HUES48 (cell line): ENCODE measurements around the gene FREM1.

ENCODE experiments used
- H3K27ac ChIP-seq: one replicate; pipeline ENCODE4 v1.7.0; 2013; ENCODE audit warnings: low read depth, low read length, inconsistent platforms
- H3K27me3 ChIP-seq: 2 replicates; pipeline ENCODE4 v1.6.1; 2013; ENCODE audit warnings: mild to moderate bottlenecking, low read length; ENCODE audit not compliant: control insufficient read depth, insufficient read depth
- H3K36me3 ChIP-seq: 2 replicates; pipeline ENCODE4 v1.6.1; 2013; ENCODE audit warnings: low read length; ENCODE audit not compliant: control insufficient read depth, insufficient read depth
- H3K4me1 ChIP-seq: 2 replicates; pipeline ENCODE4 v1.6.1; 2013; ENCODE audit warnings: mild to moderate bottlenecking, low read length; ENCODE audit not compliant: control insufficient read depth, insufficient read depth
- H3K4me3 ChIP-seq: 2 replicates; pipeline ENCODE4 v1.5.1; 2013; ENCODE audit warnings: mild to moderate bottlenecking, low read depth, low read length
- H3K9ac ChIP-seq: 2 replicates; pipeline ENCODE4 v1.6.1; 2013; ENCODE audit warnings: mild to moderate bottlenecking, low read depth, low read length, moderate library complexity
- H3K9me3 ChIP-seq: 2 replicates; pipeline ENCODE4 v1.6.1; 2013; ENCODE audit warnings: low read length; ENCODE audit not compliant: control insufficient read depth, insufficient read depth

The FREM1 gene

DNA sequence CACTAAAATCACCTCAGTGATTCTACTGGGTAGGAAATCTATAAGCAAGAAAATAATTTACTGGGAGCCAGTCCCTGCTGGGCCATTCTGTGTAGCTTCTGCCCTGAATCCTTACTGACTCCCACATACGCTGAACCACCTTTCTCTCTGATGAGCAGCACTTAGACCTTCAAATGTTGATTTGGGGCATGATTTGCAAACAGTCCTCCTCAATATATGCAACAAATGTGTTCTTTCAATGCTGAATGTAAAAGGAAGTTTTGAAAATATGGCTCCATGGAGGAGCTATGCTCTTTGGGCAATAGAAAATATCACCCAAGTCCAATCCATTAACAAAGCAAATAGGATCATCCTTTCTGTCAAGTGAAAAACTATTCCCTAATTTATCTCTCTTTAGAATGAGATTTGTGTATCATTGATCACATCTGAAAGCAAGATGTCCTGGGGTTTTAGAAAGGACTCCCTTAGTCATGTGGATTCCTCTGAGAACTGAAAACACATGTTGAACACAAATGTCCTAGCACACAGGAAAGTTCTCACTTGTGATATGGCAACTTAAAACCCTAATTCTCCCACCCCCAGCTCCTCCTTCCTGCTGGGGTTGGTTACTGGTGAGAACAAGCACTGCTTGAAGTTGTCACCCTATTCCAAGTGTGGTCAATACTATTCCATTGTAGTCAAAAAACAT is 178.8 kb downstream of the FREM1 start:
- no peak overlapping the region for H3K4me3 ChIP-seq
- no peak overlapping the region for H3K27ac ChIP-seq

DNA sequence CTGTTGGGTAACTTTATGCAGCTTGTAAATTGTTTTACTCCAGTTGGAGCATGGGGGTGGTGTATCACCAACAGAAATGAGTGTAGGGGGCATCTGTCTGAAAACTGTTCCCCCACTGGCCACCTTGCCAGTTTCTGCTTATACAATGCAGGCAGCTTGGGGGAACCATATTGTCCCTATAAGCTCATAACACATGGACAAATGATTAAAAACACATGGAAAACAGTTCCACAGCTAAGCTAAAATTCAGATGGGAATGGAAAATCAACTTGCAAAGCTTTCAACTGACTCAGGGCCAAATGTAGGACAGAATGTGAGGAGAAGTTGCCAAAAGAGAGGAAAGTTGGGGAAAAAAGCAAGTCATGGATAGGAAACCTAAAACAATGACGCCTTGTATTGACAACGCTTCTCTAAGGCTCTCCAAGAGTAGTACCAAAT is 179.7 kb downstream of the FREM1 start:
- Histone ChIP-seq H3K9me3 (no peaks in the 10 kb centered on the region), H3K27me3 (peaks cover 31% of the 10 kb centered on the region), H3K9ac (no peak overlapping the region), H3K4me1 (no peaks in the 10 kb centered on the region), H3K36me3 (no peaks in the 10 kb centered on the region), H3K4me3 (no peak overlapping the region), H3K27ac (no peak overlapping the region)

More for the DNA sequence above, 178.8 kb downstream of the FREM1 start:
- no peaks in the 10 kb centered on the region for H3K36me3 ChIP-seq
- H3K9ac ChIP-seq: no peak overlapping the region
- peaks cover 22% of the 10 kb centered on the region for H3K27me3 ChIP-seq
- H3K9me3 ChIP-seq: no peaks in the 10 kb centered on the region
- H3K4me1 ChIP-seq: no peaks in the 10 kb centered on the region

GRCh38 chr9:14723301-14723700 is 186.9 kb downstream of the FREM1 start:
- 0 out of 2 replicates have a peak overlapping the region, but pooled peaks have one; percentile 11 for H3K4me3 ChIP-seq
- peak overlapping the region; percentile 18; the same call in 1 of the 2 replicates for H3K9ac ChIP-seq
- H3K36me3 ChIP-seq: no peaks in the 10 kb centered on the region; the same call in 1 of the 2 replicates
- no peaks in the 10 kb centered on the region for H3K9me3 ChIP-seq
- H3K27ac ChIP-seq: peak overlapping the region; percentile 79
- peaks cover 94% of the 10 kb centered on the region for H3K27me3 ChIP-seq
- peaks cover 22% of the 10 kb centered on the region for H3K4me1 ChIP-seq

- Histone ChIP-seq H3K4me1 (peaks cover 22% of the 10 kb centered on the region), H3K9me3 (no peaks in the 10 kb centered on the region), H3K4me3 (peak within 1 kb of the TSS; percentile 50), H3K36me3 (no peaks in the 10 kb centered on the region; the same call in 1 of the 2 replicates), H3K27me3 (peaks cover 95% of the 10 kb centered on the region), H3K9ac (peak within 1 kb of the TSS; percentile 18), H3K27ac (peak within 1 kb of the TSS; percentile 86)
These were observed 187.7 kb downstream of the FREM1 start, which contains the start of gene CER1 for GRCh38 chr9:14722391-14723035. CER1 (minus strand) TSS chr9:14722733; CDS start chr9:14722672, 61 bp downstream.

- Histone ChIP-seq H3K9ac (no peak overlapping the region), H3K4me1 (peaks cover 22% of the 10 kb centered on the region), H3K9me3 (no peaks in the 10 kb centered on the region), H3K27ac (no peak overlapping the region), H3K27me3 (peaks cover 65% of the 10 kb centered on the region), H3K4me3 (no peak overlapping the region), H3K36me3 (no peaks in the 10 kb centered on the region; the same call in 1 of the 2 replicates)
These were observed 190.9 kb downstream of the FREM1 start for GRCh38 chr9:14719231-14719923.

- Histone ChIP-seq H3K27ac (no peak overlapping the region), H3K9me3 (no peaks in the 10 kb centered on the region), H3K27me3 (peaks cover 22% of the 10 kb centered on the region), H3K4me1 (no peaks in the 10 kb centered on the region), H3K9ac (no peak overlapping the region), H3K36me3 (no peaks in the 10 kb centered on the region; the same call in 1 of the 2 replicates), H3K4me3 (no peak overlapping the region)
These were observed 195.1 kb downstream of the FREM1 start for GRCh38 chr9:14715102-14715501.

DNA sequence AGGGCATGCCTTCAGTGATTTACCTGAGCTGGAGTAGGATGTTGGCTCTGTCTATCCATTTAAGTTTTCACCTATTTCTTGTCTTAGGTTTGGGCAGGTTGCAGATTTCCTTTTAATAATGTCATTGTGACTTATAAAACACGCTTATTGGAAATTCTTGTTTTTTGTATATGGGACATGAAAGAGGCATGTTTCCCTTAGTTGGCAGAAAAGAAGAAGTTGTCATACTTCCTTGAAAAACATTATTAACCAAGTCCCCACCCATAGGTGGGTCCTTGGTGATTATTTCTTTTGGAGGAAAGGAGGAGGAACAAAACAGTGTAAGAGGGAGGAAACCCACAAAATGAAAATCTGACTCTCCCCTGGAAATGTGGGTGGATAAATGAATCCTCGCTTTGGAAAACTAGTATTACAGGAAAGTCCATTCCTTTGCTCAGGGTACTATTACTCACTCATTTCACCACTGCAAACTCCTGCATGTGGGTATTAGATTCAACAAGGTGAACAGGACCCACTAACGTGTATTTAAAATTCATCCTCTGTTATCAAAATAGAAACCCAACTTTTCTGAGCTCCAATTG is 197.0 kb downstream of the FREM1 start:
- H3K27me3 ChIP-seq: peaks cover 6% of the 10 kb centered on the region; the same call in 1 of the 2 replicates
- no peak overlapping the region for H3K4me3 ChIP-seq
- no peaks in the 10 kb centered on the region; the same call in 1 of the 2 replicates for H3K36me3 ChIP-seq
- no peaks in the 10 kb centered on the region for H3K9me3 ChIP-seq
- H3K9ac ChIP-seq: no peak overlapping the region
- no peak overlapping the region for H3K27ac ChIP-seq
- H3K4me1 ChIP-seq: no peaks in the 10 kb centered on the region

DNA sequence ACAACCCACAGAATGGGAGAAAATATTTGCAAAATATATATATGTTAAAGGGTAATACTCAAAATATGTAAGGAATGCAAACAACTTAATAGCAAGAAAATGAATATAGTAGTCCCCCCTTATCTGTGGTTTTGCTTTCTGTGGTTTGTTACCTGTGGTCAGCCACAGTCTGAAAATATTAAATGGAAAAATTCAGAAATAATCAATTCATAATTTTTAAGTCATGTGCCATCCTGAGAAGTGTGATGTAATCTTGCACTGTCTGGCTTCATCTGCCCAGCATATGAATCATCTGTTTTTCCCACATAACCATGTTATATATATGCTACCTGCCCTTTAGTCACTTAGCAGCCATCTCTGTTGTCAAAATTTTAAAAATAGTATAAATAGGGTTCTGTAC is 199.4 kb downstream of the FREM1 start:
- Histone ChIP-seq H3K27ac (no peak overlapping the region), H3K4me1 (no peaks in the 10 kb centered on the region), H3K9ac (no peak overlapping the region), H3K27me3 (no peaks in the 10 kb centered on the region), H3K9me3 (no peaks in the 10 kb centered on the region), H3K4me3 (no peak overlapping the region), H3K36me3 (no peaks in the 10 kb centered on the region; the same call in 1 of the 2 replicates)

- H3K4me1 ChIP-seq: no peaks in the 10 kb centered on the region
- no peak overlapping the region for H3K9ac ChIP-seq
- H3K4me3 ChIP-seq: no peak overlapping the region
- no peaks in the 10 kb centered on the region for H3K27me3 ChIP-seq
- no peaks in the 10 kb centered on the region for H3K36me3 ChIP-seq
- H3K9me3 ChIP-seq: no peaks in the 10 kb centered on the region
- H3K27ac ChIP-seq: no peak overlapping the region
These were observed 203.6 kb downstream of the FREM1 start for GRCh38 chr9:14706530-14707140.

GRCh38 chr9:14705079-14705478 is 205.1 kb downstream of the FREM1 start:
- H3K27me3 ChIP-seq: no peaks in the 10 kb centered on the region
- no peak overlapping the region for H3K27ac ChIP-seq
- no peak overlapping the region for H3K9ac ChIP-seq
- H3K4me1 ChIP-seq: no peaks in the 10 kb centered on the region
- H3K9me3 ChIP-seq: no peaks in the 10 kb centered on the region
- no peak overlapping the region for H3K4me3 ChIP-seq
- no peaks in the 10 kb centered on the region for H3K36me3 ChIP-seq
